Measurements from ENCODE around the gene LRRC28.
"Not testable (repeated sequence)": the region's sequence is repeated elsewhere in the genome, so short reads cannot be mapped to it uniquely, and the experiment has no call there.

The LRRC28 gene

GRCh38 chr15:99396375-99396774 lies 145.1 kb downstream of the LRRC28 start:
- DNase-seq (ENCODE audit: low read depth): no peak

GRCh38 chr15:99399061-99399460 lies 147.8 kb downstream of the LRRC28 start:
- DNase-seq (ENCODE audit: low read depth): no peak

GRCh38 chr15:99399618-99400017 lies 148.3 kb downstream of the LRRC28 start:
- DNase-seq (ENCODE audit: low read depth): no peak

GRCh38 chr15:99401216-99401615 lies 149.9 kb downstream of the LRRC28 start:
- not testable (repeated sequence) for DNase-seq (ENCODE audit: low read depth)

GRCh38 chr15:99402014-99402729 lies 150.9 kb downstream of the LRRC28 start:
- DNase-seq (ENCODE audit: low read depth): no peak

- no peak for DNase-seq (ENCODE audit: low read depth)
Observed at GRCh38 chr15:99403597-99403996, 152.3 kb downstream of the LRRC28 start.

- DNase-seq (ENCODE audit: low read depth): no peak
Observed at GRCh38 chr15:99404454-99404853, 153.2 kb downstream of the LRRC28 start.

GRCh38 chr15:99406120-99406519 lies 154.8 kb downstream of the LRRC28 start:
- DNase-seq (ENCODE audit: low read depth): no peak

GRCh38 chr15:99406716-99407487 lies 155.6 kb downstream of the LRRC28 start:
- DNase-seq (ENCODE audit: low read depth): no peak

- DNase-seq (ENCODE audit: low read depth): no peak
Observed at GRCh38 chr15:99407716-99408115, 156.4 kb downstream of the LRRC28 start.

- peak; percentile 82 for DNase-seq (ENCODE audit: low read depth)
Observed at GRCh38 chr15:99408236-99409096, 157.2 kb downstream of the LRRC28 start.

- peak; percentile 31 for DNase-seq (ENCODE audit: low read depth)
Observed at GRCh38 chr15:99409097-99409473, 157.8 kb downstream of the LRRC28 start.

GRCh38 chr15:99409560-99409959 lies 158.3 kb downstream of the LRRC28 start:
- no peak for DNase-seq (ENCODE audit: low read depth)

GRCh38 chr15:99410477-99410876 lies 159.2 kb downstream of the LRRC28 start:
- no peak for DNase-seq (ENCODE audit: low read depth)

GRCh38 chr15:99411234-99411633 lies 160.0 kb downstream of the LRRC28 start:
- no peak for DNase-seq (ENCODE audit: low read depth)

- no peak for DNase-seq (ENCODE audit: low read depth)
Observed at GRCh38 chr15:99412082-99412481, 160.8 kb downstream of the LRRC28 start.

- no peak for DNase-seq (ENCODE audit: low read depth)
Observed at GRCh38 chr15:99412626-99413025, 161.3 kb downstream of the LRRC28 start.

- DNase-seq (ENCODE audit: low read depth): no peak
Observed at GRCh38 chr15:99413955-99414754, 162.9 kb downstream of the LRRC28 start.

- no peak for DNase-seq (ENCODE audit: low read depth)
Observed at GRCh38 chr15:99414755-99415731, 163.8 kb downstream of the LRRC28 start.

Data from stromal cell of bone marrow (primary cell).